Ishikawa (cell line): ENCODE measurements around the gene PTPRD.

Source experiments
- CEBPB ChIP-seq: IDR thresholded peaks from 2 replicates; pipeline ENCODE4 v1.6.1; 2012
- CREB1 ChIP-seq: IDR thresholded peaks from 2 replicates; pipeline ENCODE4 v1.6.1; 2012; ENCODE audit warnings: low read depth
- EGR1 ChIP-seq: IDR thresholded peaks from 2 replicates; pipeline ENCODE4 v1.6.1; 2012
- EP300 ChIP-seq: IDR thresholded peaks from 2 replicates; pipeline ENCODE4 v1.6.1; 2012; ENCODE audit warnings: borderline replicate concordance
- FOXM1 ChIP-seq: IDR thresholded peaks from 2 replicates; pipeline ENCODE4 v1.6.1; 2012; ENCODE audit warnings: low read depth, borderline replicate concordance
- MAX ChIP-seq: IDR thresholded peaks from 2 replicates; pipeline ENCODE4 v1.6.1; 2012
- NFIC ChIP-seq: IDR thresholded peaks from 2 replicates; pipeline ENCODE4 v1.6.1; 2012
- RAD21 ChIP-seq: IDR thresholded peaks from 2 replicates; pipeline ENCODE4 v1.6.1; 2012; ENCODE audit warnings: low read depth
- REST ChIP-seq: IDR thresholded peaks from 2 replicates; pipeline ENCODE4 v1.6.1; 2012; ENCODE audit warnings: low read depth, mild to moderate bottlenecking
- TAF1 ChIP-seq: IDR thresholded peaks from 2 replicates; pipeline ENCODE4 v1.6.1; 2012; ENCODE audit warnings: low read depth, mild to moderate bottlenecking
- TCF12 ChIP-seq: IDR thresholded peaks from 2 replicates; pipeline ENCODE4 v1.6.1; 2012; ENCODE audit warnings: low read depth
- TEAD4 ChIP-seq: IDR thresholded peaks from 2 replicates; pipeline ENCODE4 v1.6.1; 2012
- USF1 ChIP-seq: IDR thresholded peaks from 2 replicates; pipeline ENCODE4 v1.6.1; 2012
- YY1 ChIP-seq: IDR thresholded peaks from 2 replicates; pipeline ENCODE4 v1.6.1; 2012; ENCODE audit warnings: low read depth
- ZBTB7A ChIP-seq: IDR thresholded peaks from 2 replicates; pipeline ENCODE4 v1.6.1; 2012; ENCODE audit warnings: low read depth

Gene PTPRD

GRCh38 chr9:10443181-10443867 lies 169.5 kb downstream of the PTPRD start:
- no peak for TF ChIP-seq TEAD4

GRCh38 chr9:10438955-10439354 lies 173.8 kb downstream of the PTPRD start:
- TF ChIP-seq RAD21: no peak
- TF ChIP-seq FOXM1: no peak
- TF ChIP-seq EGR1: no peak
- no peak for TF ChIP-seq NFIC
- no peak for TF ChIP-seq CREB1
- TF ChIP-seq ZBTB7A: no peak
- TF ChIP-seq TCF12: no peak
- TF ChIP-seq EP300: no peak

- TF ChIP-seq YY1: no peak
- no peak for TF ChIP-seq USF1
- no peak for TF ChIP-seq TAF1
- TF ChIP-seq NFIC: no peak
- no peak for TF ChIP-seq EP300
- TF ChIP-seq FOXM1: no peak
- TF ChIP-seq TEAD4: no peak
- TF ChIP-seq CEBPB: no peak
- no peak for TF ChIP-seq RAD21
- no peak for TF ChIP-seq EGR1
- no peak for TF ChIP-seq CREB1
- no peak for TF ChIP-seq ZBTB7A
- no peak for TF ChIP-seq REST
- TF ChIP-seq TCF12: no peak
- no peak for TF ChIP-seq MAX
Measured at GRCh38 chr9:10436756-10437155, 176.0 kb downstream of the PTPRD start.

GRCh38 chr9:10434412-10434811 lies 178.4 kb downstream of the PTPRD start:
- no peak for TF ChIP-seq CREB1
- no peak for TF ChIP-seq EP300
- no peak for TF ChIP-seq ZBTB7A
- no peak for TF ChIP-seq TAF1
- no peak for TF ChIP-seq TEAD4
- TF ChIP-seq NFIC: no peak
- TF ChIP-seq REST: no peak
- no peak for TF ChIP-seq YY1
- TF ChIP-seq FOXM1: no peak
- TF ChIP-seq USF1: no peak
- TF ChIP-seq EGR1: no peak

GRCh38 chr9:10411272-10411671 lies 201.5 kb downstream of the PTPRD start:
- TF ChIP-seq USF1 (no peak), EGR1 (no peak), MAX (no peak), RAD21 (no peak), CREB1 (no peak), YY1 (no peak), ZBTB7A (no peak), FOXM1 (no peak), REST (no peak), TCF12 (no peak), NFIC (no peak), CEBPB (no peak), TAF1 (no peak), TEAD4 (no peak), EP300 (no peak)
